GM18499 (cell line): ENCODE data around the gene IDH3A.

Experiments
- ATAC-seq: cut with Tn5 transposase; IDR thresholded peaks from one replicate; pipeline ENCODE4 v1.9.1; 2021; ENCODE audit warnings: moderate number of reproducible peaks; ENCODE audit not compliant: insufficient read depth, unreplicated experiment

Gene IDH3A

DNA sequence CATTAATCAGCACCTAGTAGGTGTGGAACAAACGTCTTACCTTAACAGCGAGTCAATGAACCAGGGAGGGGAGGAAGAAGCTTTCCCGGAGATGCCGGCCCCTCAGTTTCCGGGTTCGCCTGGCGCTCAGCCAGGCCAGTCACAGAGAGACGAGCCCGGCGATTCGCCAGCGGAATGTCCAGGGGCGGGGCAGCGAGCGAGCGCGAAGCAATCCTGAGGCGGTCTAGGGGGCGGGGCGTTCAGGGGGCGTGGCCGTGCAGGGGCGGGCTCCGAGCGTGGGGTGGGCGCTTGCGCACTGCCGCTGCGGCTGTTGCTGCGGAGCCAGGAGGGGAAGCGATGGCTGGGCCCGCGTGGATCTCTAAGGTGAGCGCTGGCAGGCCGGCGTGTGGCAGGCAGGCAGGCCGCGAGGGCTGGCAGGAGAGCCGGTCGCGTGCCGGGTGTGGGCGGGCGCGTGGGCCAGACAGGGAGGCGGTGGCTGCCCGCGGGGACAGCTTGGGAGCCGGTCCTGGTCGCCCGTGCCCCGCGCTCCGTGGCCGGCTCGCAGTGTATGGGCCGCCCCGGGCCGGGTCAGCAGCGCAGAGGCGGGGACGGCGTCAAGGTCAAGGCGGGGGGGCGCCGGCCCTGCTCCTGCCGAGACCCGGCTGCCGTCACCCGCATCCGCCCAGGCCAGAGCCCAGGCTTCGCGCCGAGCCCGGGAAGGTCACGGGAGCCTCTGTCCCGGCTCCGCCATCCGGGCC lies at the start of gene IDH3A:
TSS of gene IDH3A (plus strand) at position 295 of the 737 bp plus-strand sequence. CDS start at position 337, 42 bp downstream.
- ATAC-seq = peak; percentile 39

DNA sequence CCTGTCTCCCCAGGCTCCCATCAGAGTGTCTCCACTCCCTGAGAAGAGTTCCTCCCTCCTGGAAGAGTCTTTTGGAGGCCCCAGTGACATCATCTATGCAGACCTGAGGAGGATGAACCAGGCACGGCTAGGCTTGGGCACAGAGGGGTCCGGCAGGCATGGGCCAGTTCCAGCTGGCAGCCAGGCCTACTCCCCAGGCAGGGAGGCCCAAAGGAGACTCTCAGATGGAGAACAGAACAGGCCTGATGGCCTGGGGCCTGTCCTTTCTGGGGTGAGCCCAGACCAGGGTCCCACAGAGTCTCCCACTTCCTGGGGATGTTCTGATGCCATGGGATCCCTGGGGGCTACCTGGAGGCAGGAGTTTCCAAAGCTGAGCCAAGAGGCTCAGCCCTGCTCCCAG lies 48.3 kb upstream of the IDH3A start:
- no peak for ATAC-seq

DNA sequence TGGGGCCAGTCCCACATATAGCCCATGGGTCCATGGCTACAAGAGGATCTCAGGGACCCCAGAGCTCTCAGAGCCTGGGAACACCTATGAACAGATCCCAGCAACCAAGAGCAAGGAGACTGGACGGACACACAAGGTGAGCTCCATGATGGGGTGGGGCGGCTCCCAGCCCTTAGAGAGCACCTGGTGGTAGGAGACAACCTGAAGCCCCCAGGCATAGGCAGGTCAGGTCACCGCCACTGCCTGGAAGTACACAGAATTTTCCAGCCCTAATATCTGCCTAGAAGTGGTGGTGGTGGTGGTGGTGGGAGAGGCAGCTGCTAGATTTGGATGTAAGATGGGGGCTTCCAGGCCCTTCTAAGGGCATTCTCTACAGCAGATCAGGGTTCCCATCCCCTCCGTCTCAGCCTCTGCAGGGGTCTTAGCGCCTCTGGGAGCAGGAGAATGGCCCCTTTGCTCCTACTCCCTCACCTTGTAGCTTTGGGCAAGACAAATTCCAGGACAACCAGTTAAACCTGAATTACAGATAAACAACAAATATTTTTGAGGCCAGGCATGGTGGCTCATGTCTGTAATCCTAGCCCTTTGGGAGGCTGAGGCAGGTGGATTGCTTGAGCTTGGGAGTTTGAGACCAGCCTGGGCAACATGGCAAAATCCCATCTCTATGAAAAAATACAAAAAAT lies 47.6 kb upstream of the IDH3A start:
- no peak for ATAC-seq

DNA sequence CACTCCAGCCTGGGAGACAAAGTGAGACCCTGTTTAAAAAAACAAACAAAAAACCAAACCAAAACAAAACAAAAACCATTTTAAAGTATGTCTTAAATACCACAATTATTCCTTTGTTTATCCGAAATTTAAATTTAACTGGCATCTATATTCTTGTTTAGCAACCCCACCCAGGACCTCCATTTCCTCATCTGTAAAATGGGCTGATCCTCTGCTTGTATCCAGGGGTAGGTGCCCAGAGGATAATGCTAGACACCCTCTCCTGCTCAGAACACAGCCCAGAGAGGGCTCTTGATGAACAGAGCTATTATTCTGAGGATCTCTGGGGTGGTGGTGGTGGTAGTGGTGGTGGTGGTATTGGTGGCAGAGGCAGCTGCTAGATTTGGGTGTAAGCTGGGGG lies 47.0 kb upstream of the IDH3A start:
- ATAC-seq = no peak

DNA sequence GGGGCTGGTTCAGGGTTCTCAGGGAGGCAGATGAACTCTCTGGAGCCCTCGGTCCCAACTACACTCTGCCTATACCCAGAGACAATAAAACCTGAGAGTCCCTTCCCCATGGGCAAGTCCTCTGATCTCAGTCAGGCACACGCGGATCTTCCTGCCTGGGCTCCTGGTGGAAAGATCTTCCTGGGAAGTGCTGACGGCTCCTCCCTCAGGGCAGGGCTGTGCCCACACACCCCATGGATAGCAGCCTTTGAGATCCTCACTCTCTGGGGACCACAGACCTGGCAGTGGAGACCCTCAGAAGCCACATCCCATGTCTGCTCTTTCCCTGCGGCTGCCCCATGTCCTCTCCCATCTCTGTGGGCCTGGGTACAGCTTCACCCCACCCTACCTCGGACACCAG lies 46.4 kb upstream of the IDH3A start:
- no peak for ATAC-seq

DNA sequence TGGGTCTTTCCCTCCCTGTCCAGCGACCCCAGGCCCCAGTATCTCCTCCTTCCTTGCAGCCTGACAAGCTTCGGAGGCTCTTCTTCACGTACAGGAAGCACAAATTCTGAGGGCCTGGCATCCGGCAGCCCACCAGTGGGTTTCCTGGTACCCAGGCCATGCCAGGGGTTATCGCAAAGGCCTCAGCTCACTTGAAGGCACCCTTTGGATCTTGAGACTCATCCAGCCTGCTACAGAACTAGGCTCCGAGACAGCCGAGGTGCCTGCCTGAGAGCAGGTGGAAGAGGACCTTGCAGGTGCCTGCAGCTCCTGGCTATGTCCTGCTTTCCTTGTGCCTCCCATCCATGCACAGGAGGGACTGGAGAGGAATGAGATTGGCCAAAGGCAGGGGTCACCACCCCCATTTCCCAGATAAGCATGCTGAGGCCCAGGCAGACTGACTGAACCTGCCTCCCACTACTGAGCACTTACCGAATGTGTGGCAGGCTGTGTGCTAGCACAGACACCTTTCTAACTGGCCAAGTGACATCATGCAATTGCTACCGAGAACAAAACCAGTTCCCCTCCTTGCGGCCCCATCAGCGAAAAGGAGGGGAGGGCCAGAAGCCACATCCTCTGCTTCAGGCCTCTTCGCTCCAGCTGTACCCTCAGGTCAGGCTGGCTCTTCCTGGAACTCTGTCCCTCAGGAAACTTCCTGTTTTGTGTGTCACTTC lies 45.6 kb upstream of the IDH3A start:
- no peak for ATAC-seq

DNA sequence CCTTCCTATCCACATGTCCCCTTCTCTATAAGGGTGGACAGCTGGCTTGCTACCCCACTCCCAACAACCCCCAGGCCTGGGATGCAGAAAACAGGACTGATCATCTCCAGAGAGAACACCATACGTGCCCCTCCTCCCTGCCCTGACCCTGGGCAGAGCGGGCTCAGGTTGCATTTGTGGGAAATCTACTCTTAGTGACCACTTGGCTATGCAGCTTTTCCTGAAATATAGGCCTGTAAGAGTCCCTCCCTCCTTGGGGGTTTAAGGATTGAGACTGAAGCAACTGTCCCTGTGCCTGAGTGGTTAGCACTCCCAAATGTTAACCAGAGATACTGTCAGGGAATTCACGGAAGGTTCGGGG lies 45.1 kb upstream of the IDH3A start:
- no peak for ATAC-seq

DNA sequence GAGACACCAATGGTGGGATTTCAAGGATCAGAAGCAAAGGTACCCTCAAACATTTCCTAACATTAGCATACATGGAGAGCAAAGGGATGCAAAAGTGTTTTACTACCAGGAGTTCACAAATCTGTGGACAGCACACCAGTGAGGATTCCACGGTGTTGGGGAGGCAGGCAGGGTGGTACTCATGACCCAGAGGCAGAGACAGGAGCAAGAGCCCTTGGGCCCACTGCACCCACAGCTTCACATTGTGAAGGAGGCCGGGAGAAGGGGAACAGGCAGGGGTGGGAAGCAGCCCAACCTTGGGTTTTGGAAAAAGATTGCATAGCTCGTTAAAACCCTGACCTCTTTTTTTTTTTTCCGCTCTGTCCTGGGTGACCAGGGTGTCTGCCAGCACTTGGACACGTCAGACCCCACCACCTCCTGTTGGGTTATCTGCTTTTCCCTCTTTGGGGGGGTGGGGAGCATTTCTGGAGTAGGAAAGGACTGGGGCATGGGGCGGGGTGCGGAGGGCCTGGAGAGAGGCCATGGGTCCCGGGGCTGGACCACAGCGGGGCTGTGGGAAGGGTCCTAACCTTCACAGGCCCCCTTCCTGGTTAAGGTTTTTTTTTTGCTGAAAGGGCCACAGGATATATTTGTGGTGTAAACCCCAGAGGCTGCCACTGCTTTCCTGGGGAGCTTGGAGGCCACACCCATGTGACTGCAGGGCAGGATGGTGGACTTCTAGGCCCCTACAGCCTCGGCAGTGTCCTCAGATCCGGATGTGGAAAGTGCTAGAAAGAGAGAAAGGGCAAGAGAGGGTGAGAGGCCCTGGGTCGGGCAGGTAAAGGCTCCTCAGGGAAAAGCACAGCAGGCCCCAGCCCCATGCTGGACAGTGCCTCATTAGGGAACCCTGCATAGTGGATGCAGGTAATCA lies 44.3 kb upstream of the IDH3A start:
- no peak for ATAC-seq

DNA sequence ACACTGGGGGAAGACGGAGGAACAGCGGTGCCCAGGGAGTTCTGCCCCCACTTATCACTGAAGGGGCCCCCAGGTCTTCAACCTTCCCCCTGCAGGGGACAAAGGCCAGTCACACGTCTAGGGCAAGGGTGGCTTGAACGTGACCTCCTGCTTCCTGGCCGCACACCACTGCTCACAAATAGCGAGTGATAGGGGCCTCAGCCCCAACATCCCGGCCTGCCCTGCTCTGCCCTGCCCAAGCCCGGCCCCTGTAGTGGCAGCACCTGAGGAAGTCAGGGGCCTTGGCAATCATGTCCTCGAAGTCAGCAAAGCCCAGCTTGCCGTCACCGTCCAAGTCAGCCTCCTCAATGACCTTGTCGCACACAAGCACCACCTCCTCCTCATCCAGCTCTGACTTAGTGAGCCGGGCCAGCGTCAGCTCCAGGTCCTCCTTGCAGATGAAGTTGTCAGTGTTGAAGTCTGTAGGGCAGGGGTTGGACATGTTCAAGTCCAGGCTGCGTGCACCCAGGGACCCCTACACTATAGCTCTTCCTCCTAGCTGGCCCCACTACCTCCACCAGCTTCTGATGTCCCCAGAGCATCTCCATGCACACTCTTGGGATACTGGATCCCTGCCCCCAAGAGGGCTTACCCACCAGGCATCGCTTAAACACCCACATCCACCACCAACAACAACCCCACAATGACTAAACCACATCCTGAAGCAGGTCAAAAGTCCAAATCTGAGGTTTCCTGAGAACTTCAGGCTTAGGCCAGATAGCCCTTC lies 43.5 kb upstream of the IDH3A start:
- ATAC-seq = no peak

DNA sequence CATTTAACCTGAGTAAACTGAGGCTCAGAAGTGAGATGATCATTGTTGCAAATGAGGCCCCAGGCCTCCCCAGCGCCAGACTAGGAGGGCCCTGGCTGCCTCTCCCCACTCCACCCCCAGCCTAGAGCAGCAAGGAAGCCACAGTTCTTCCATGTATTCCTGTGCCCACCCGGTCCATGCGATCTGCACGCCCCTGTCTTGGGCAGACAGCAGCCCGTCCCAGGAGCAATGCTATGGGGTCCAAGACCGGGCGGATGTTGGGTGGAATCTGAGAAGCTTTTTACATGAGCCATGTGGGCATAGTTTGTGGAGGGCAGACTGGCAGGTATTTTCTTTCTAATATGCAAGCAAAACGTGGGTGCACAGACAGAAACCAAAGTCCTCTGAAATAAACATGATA lies 41.7 kb upstream of the IDH3A start:
- no peak for ATAC-seq

DNA sequence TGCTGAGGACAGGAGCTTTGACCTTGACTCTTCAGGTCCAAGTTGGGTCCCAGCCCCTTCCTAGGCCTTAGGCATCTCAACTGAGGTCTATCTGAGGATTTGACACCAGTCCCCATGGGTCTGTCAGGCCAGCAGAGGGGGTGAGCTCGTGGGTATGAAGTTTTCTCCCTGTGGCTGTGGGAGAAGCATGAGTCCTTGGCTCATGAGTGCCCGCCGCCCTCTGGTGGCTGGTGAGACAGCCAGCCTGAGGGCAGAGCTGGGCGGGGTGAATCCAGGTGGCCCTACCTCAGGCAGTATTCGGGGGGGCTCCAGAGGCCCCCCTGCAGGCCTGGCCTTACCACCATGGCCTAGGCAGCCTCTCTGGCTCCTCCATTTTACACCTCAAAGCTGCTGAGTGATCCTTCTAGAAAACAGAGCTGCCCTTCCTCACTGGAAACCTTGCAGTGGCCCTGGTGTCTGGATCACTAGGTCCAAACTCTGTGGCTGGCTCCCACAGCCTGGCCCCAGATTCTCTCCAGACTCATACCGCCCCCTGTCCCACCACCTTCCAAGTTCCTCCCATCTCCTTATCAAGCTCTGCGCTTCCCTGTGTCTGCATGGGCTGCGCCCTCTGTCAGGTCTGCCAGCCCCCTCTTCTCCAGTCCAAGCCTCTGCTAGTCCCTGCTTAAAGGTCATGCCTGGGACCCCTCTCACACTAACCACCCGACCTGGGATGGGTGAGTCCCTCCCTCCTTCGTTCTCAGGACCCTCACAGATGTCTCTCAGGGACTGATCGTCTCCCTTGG lies 40.7 kb upstream of the IDH3A start:
- ATAC-seq = no peak

DNA sequence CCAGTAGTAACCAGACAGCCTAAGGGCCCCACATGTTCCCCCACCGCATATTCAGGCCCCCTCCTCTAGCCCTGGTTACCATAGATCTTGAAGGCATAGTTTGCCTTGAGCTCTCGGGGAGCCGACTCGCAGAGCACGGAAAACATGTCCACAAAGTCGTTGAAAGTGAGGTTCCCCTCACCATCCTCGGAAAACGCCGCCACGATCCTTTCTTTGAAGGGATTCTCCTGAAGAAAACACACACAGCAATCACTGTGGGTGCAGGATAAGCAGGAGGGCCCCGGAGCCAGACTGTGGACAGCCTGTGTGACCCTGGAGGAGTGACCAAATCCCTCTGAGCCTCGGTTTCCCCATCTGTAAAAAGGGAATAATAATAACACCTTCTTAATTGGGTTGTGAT lies 40.0 kb upstream of the IDH3A start:
- ATAC-seq = no peak

DNA sequence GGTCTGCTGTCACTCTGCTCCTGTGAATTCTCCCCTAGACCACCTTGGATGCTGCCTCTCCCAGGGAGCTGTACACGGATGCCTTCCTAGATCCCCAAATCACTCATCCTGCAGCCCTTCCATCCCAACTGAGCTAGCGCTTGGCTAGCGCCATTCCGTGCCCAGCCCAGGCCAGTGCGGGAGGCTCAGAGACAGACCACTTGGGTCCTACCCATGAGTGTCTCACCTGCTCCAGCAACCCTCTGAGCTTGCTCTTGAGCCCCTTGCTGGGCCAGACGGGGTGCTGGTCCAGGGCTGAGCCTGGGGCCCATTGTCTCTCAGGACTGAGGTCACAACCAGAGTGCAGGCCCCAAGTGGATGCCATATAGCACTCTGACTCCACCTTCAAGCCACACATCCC lies 39.1 kb upstream of the IDH3A start:
- ATAC-seq = no peak

DNA sequence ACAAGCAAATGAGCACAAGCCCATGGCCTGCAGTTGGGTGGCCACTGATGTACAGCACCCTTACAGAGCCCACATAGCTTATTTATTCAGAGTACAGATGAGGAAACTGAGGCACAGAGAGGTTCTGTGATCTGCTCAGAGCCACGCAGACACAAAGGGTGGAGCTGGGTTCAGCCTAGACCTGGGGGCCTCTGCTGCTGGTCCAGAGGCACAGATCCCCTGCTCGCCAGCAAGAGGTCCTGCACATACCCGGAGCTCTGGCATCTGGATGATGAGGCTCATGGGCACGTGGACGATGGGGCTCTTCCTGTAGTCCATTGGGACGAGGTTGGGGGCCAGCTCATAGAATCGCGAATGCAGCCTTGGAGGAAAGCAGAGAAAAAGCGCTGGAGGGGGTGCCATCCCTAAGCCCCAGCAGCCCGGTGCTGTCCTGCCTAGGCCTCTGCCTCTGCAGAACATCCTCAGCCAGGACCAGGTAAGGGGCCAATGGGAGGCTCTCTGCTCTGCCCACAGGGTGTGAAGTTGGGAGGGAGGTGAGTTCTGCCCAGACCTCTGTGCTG lies 38.2 kb upstream of the IDH3A start:
- no peak for ATAC-seq

DNA sequence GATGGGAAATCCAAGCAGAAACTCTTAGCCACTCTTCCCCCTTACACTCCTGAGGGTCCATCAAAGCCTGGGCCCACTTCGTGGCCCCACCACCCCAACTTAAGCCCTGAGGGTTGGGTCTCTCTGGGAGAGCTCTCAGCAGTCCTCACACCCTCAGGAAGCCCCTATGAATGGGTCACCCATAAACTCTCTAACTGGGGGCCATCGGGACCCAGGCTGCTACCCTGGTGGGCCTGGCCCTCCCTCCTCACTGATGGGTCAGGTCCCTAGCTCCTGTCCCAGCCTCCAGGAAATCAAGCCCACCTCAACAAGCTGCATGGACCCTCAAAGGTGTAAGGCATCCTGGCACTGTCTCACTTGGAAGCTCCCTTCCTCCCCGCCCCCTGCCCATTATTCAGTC lies 37.4 kb upstream of the IDH3A start:
- no peak for ATAC-seq

DNA sequence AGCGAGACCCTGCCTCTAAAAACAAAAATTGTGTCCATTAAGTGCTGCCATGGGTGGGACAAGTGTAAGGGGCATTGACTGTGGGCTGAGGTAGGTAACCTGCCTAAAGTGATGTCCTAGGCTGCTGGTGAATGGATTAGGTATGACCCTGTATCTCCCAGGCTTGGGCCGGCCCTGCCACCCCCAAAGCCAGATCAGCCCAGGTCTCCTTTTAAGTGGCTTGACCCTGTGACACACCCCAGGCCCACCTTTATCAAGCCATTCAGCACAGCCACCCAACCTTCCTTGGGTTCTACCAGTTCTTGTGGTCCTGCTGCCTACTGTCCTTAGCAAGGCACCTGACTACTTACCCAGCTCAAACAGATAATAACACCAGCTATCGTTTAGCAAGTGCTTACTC lies 36.6 kb upstream of the IDH3A start:
- ATAC-seq = no peak

DNA sequence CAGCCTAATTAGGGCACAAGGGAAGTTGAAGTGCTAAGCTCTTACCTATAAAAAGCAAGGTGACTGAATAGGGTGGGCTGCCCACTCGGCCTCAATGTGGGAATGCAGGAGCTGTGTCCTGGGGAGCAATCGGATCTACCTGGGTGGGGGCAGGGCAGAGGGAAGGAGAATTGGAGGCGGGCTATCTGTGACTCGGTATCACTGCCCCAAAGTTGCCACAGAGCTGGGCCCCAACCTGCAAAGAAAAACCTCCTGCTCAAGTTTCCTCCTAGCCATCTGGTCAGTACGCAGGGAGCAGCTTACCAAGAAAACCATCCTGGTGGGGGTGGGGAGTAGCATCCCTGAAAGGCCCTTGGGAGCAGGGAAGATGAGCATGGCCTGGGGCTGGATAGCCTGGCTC lies 28.6 kb upstream of the IDH3A start:
- no peak for ATAC-seq

DNA sequence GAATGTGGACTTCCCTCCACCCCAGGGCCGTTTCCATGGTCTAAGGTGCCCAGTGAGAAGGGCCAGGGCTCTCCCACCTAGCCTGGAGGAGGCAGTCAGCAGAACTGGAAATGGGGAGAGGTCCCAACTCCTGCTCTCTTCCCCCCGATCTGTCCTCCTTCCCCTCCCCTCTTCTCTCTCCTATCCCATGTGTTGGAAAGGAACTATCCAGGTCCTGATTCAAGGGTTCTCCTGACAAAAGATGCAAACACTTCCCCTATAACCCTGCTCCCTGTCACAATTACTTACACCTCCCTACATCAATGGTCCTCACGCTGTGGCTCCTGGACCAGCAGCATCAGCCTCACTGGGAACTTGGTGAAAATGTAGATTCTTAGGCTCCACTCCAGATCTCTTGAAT lies 23.9 kb upstream of the IDH3A start:
- ATAC-seq = no peak

DNA sequence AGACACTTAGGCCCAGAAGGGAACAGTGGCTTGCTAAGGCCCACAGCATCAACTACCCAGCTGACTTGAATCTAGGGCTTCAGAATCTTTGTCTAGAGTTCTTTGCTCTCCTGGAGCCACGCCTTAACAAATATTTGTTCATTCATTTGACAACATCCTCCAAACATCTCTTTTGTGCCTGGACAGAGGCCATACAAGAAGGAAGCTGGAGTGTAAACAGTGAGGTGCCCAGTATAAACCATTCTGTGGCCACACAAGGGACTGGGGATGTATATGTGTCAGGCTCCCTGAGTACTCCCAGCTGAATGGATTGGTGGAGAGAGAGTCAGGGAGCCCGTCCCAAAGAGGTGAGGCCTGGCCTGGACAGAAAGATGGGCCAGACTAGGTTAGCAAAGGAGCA lies 21.3 kb upstream of the IDH3A start:
- ATAC-seq = no peak
